Lower leg skin (tissue), 4 donors: ENCODE data around the gene CSNK1A1. TPM values are rescaled to one million over a fixed set of nuclear protein-coding genes. Genes with fewer than 3 reads are reported as not detected.
A peak's percentile ranks its signal among the peaks of the same experiment; 100 is the strongest.

Experiments used
- DNase-seq, 2 donors: peaks; one replicate each; pipeline ENCODE4 v3.0.0-alpha.2; 2019; ENCODE audit warnings: low spot score in 2 of 2
- H3K4me3 ChIP-seq: fragments of 200-600 bp; sonication (generic); 2 replicates; pipeline ENCODE4 v1.5.1; 2017; ENCODE audit warnings: mild to moderate bottlenecking, low read depth; ENCODE audit not compliant: poor library complexity, severe bottlenecking
- POLR2A ChIP-seq, 2 donors: fragments of 450-650 bp; IDR thresholded peaks; one replicate each; pipeline ENCODE4 v1.6.1; 2016 to 2017; ENCODE audit warnings: antibody characterized with exemption in 2 of 2, mild to moderate bottlenecking in 1 of 2, moderate library complexity in 1 of 2
- WGBS, 2 donors: methylation state at CpG; one replicate each; pipeline ENCODE4 v1.1.5; 2018; 5-methylcytosine and 5-hydroxymethylcytosine counted together
- intact Hi-C: fragments of 100-400 bp; cut with DNase I; formaldehyde crosslinking; loops from one replicate; pipeline ENCODE4 v1.15.0; 2023; ENCODE audit warnings: low total_unique reads
- total RNA-seq, 4 donors: library from RNA; depleted of rRNA; stranded (reverse); fragments of >200 nt; gene quantifications; one replicate each; pipeline ENCODE4 v1.1.0, GENCODE V29; 2016
- TF ChIP-seq, protein P1 (sequence below), 3 donors: fragments of 450-650 bp; IDR thresholded peaks; one replicate each; pipeline ENCODE4 v1.5.1; 2016; ENCODE audit warnings: antibody characterized with exemption in 3 of 3, mild to moderate bottlenecking in 3 of 3, moderate library complexity in 2 of 3

CSNK1A1 gene
- total RNA-seq, 4 donors from 2014 or later: 270 to 297 (median 282) TPM

DNA sequence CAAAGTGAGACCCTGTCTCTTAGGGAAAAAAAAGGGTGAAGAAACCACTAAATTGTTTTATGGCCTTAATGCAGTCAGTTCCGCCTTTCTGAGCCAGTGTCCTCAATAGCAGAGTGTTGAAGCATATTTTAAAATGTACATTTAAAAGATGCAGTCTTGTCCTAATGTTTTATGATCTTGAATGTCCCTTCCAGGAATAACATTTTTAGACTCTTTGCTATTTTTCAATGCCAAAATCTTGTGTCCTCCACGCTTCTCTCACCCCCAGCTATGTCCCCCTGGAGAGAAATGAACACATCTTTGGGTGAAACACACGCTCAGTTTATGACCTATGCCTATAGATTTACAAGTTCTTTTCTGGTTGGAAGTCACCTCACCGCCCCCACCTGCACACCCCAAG lies 69.8 kb downstream of the CSNK1A1 start:
- no peak overlapping the region for H3K4me3 ChIP-seq
- intact Hi-C loops: no loop called here
- TF ChIP-seq, protein P1, sequence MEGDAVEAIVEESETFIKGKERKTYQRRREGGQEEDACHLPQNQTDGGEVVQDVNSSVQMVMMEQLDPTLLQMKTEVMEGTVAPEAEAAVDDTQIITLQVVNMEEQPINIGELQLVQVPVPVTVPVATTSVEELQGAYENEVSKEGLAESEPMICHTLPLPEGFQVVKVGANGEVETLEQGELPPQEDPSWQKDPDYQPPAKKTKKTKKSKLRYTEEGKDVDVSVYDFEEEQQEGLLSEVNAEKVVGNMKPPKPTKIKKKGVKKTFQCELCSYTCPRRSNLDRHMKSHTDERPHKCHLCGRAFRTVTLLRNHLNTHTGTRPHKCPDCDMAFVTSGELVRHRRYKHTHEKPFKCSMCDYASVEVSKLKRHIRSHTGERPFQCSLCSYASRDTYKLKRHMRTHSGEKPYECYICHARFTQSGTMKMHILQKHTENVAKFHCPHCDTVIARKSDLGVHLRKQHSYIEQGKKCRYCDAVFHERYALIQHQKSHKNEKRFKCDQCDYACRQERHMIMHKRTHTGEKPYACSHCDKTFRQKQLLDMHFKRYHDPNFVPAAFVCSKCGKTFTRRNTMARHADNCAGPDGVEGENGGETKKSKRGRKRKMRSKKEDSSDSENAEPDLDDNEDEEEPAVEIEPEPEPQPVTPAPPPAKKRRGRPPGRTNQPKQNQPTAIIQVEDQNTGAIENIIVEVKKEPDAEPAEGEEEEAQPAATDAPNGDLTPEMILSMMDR (IDR thresholded peaks at IDR 0.05): no peak
- TF ChIP-seq POLR2A (IDR thresholded peaks at IDR 0.05): no peak
- WGBS, 2 donors: 62 to 66% methylated on average over 4 of the region's 4 CpGs
- DNase-seq: no peak

DNA sequence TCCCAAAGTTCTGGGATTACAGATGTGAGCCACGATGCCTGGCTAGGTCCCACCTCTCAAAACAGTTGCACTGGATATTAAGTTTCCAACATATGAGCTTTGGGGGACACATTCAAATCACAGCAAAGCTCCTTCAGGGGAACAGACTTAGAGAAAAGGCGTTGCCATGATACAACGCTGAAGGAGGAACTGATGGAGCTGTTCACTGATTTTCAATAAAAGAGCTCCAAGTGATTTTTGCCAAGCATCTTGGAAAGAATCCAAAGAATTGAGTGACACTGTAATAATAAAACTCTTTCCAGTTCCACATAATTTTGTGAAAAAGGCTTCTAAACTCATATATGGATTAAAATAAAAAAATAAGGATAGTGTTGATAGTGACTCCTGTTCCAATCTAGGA lies 72.5 kb downstream of the CSNK1A1 start:
- intact Hi-C loops: no loop called here
- DNase-seq: no peak
- 57 to 58% methylated on average over 3 of the region's 3 CpGs for WGBS, 2 donors

DNA sequence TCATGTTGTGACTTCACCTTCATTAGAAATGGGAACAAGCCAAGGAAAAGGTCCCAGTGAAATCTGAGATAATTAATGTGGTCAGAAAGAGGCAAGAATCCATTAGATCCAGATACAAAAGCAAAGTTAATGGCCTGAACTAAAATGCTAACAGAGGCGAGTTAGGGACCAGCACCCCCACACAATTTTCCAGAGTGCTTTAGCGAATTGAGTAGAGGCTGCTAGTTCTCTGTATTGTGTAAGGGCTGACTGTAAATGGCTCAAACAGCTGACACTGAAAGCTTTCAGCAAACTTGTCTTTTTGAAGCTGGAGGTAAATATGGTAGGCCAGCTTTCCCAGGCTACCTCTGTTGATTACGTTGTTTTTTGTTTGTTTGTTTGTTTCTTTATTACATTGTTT lies 75.5 kb downstream of the CSNK1A1 start:
- DNase-seq: no peak
- WGBS, 2 donors: 80% methylated on average over 3 of the region's 3 CpGs
- H3K4me3 ChIP-seq: no peak overlapping the region
- intact Hi-C loops: no loop called here
- TF ChIP-seq, protein P1 (IDR thresholded peaks at IDR 0.05): no peak

More for the DNA sequence above, 72.5 kb downstream of the CSNK1A1 start:
- TF ChIP-seq POLR2A (IDR thresholded peaks at IDR 0.05): no peak
- TF ChIP-seq, protein P1 (IDR thresholded peaks at IDR 0.05): no peak
- H3K4me3 ChIP-seq: no peak overlapping the region

DNA sequence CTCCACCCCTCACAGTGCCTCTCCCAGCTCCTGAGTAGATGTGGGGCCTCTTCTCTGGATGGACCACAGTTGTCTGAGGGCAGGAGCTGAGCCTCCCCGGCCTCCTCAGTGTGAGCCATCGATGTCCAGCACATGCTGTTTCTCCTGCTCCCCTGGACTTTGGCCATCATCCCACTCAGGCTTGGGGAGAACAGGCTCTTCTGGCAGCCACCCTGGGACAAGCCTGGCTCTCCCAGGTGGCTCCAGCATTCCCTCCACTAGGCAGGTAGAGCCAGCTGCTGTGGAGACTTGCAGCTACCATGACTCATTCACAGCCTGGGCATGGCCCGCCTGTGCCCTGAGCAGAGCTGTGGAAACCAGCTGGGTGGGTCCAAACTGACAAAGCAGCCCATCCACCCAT lies 77.0 kb downstream of the CSNK1A1 start:
- no peak overlapping the region for H3K4me3 ChIP-seq
- TF ChIP-seq, protein P1 (IDR thresholded peaks at IDR 0.05): no peak
- no peak for TF ChIP-seq POLR2A (IDR thresholded peaks at IDR 0.05)
- 55 to 65% methylated on average over 3 of the region's 3 CpGs for WGBS, 2 donors
- peak; percentile 56 to 85 for DNase-seq
- intact Hi-C loops: no loop called here

DNA sequence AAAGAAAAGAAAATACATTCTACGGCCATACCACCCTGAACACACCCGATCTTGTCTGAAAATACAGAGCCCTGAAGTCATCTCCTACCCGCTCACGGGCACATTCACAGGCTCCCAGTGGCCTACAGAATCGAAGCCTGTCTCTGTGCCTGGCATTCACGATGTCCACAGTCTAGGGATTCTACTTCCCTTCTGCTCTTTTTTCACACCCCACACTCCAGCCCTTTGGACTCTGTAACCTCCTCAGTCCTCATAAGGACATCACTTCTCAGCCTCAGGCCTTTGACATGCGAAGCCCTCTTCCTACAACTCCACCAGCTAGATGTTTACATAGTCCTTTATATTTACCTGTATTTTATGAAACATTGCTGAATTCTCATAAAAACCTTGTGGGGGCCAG lies 77.8 kb downstream of the CSNK1A1 start:
- intact Hi-C loops: no loop called here
- no peak for TF ChIP-seq POLR2A (IDR thresholded peaks at IDR 0.05)
- TF ChIP-seq, protein P1 (IDR thresholded peaks at IDR 0.05): no peak
- DNase-seq: peak in 1 of 2 donors; percentile 36

DNA sequence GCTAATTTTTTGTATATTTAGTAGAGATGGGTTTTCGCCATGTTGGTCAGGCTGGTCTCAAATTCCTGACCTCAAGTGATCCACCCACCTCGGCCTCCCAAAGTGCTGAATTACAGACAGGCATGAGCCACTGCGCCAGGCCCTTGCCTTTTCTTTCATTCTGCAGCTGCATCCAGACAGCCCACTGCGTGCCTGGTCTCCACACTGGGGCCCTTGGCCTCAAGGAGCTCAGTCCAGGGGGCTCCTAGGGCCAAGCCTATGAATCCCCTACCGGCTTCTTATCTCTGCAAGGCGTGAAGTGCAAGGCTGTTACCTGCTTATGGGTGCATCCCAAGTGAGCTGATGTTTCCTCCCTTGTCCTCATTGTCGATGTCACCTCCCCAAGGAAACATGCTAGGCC lies 78.8 kb downstream of the CSNK1A1 start:
- DNase-seq: peak in 1 of 2 donors; percentile 74
- WGBS, 2 donors: 92 to 98% methylated on average over 7 of the region's 7 CpGs
- intact Hi-C loops: no loop called here
- TF ChIP-seq POLR2A (IDR thresholded peaks at IDR 0.05): no peak
- TF ChIP-seq, protein P1 (IDR thresholded peaks at IDR 0.05): no peak
- H3K4me3 ChIP-seq: no peak overlapping the region

More for the DNA sequence above, 77.8 kb downstream of the CSNK1A1 start:
- H3K4me3 ChIP-seq: no peak overlapping the region
- WGBS, 2 donors: 88 to 89% methylated on average over 7 of the region's 7 CpGs
